Parathyroid adenoma (tissue), 2 donors: ENCODE data around the gene BEND6.

Source experiments
- H2AFZ ChIP-seq: fragments of 300-600 bp; sonication (generic); one replicate; pipeline ENCODE4 v1.7.0; 2017; ENCODE audit warnings: antibody characterized with exemption, mild to moderate bottlenecking
- H3K27ac ChIP-seq: fragments of 300-600 bp; sonication (generic); one replicate; pipeline ENCODE4 v1.7.0; 2017
- H3K27me3 ChIP-seq: fragments of 300-600 bp; sonication (generic); one replicate; pipeline ENCODE4 v1.7.0; 2017; ENCODE audit warnings: low read length; ENCODE audit not compliant: control insufficient read depth, insufficient read depth
- H3K36me3 ChIP-seq: fragments of 300-600 bp; sonication (generic); one replicate; pipeline ENCODE4 v1.7.0; 2017; ENCODE audit warnings: low read length; ENCODE audit not compliant: control insufficient read depth, insufficient read depth
- H3K4me1 ChIP-seq: fragments of 300-600 bp; sonication (generic); one replicate; pipeline ENCODE4 v1.7.0; 2017; ENCODE audit warnings: control low read depth
- H3K4me2 ChIP-seq: fragments of 300-600 bp; sonication (generic); one replicate; pipeline ENCODE4 v1.7.0; 2017; ENCODE audit warnings: low read length
- H3K4me3 ChIP-seq: fragments of 300-600 bp; sonication (generic); one replicate; pipeline ENCODE4 v1.7.0; 2017; ENCODE audit warnings: low read depth, low read length
- H3K79me2 ChIP-seq: fragments of 300-600 bp; sonication (generic); one replicate; pipeline ENCODE4 v1.7.0; 2017; ENCODE audit warnings: control low read depth
- H3K9ac ChIP-seq: fragments of 300-600 bp; sonication (generic); one replicate; pipeline ENCODE4 v1.7.0; 2017; ENCODE audit warnings: mild to moderate bottlenecking
- H3K9me3 ChIP-seq: fragments of 300-600 bp; sonication (generic); one replicate; pipeline ENCODE4 v1.7.0; 2017; ENCODE audit warnings: low read length; ENCODE audit not compliant: control insufficient read depth
- CTCF ChIP-seq: fragments of 300-600 bp; sonication (generic); IDR thresholded peaks from one replicate; pipeline ENCODE4 v1.7.0; 2017; ENCODE audit warnings: antibody characterized with exemption, mild to moderate bottlenecking
- donor health status: primary hyperparathyroidism.

The BEND6 gene

GRCh38 chr6:56963043-56963442 is 8.1 kb downstream of the BEND6 start:
- Histone ChIP-seq H3K4me3 (no peak overlapping the region), H2AFZ (no peak overlapping the region), H3K9me3 (no peaks in the 10 kb centered on the region), H3K27me3 (no peaks in the 10 kb centered on the region), H3K9ac (no peak overlapping the region), H3K4me2 (no peak overlapping the region), H3K4me1 (no peaks in the 10 kb centered on the region), H3K79me2 (no peaks in the 10 kb centered on the region), H3K36me3 (no peaks in the 10 kb centered on the region), H3K27ac (no peak overlapping the region)
- TF ChIP-seq CTCF: no peak

- no peak overlapping the region for H3K4me3 ChIP-seq
- no peaks in the 10 kb centered on the region for H3K4me1 ChIP-seq
- no peak overlapping the region for H3K9ac ChIP-seq
- no peaks in the 10 kb centered on the region for H3K79me2 ChIP-seq
- no peak overlapping the region for H3K27ac ChIP-seq
- no peaks in the 10 kb centered on the region for H3K36me3 ChIP-seq
- H3K4me2 ChIP-seq: no peak overlapping the region
- H2AFZ ChIP-seq: no peak overlapping the region
- H3K9me3 ChIP-seq: no peaks in the 10 kb centered on the region
- no peak for TF ChIP-seq CTCF
- no peaks in the 10 kb centered on the region for H3K27me3 ChIP-seq
Observed at GRCh38 chr6:56963793-56964192, 8.9 kb downstream of the BEND6 start.

GRCh38 chr6:56965126-56965525 is 10.2 kb downstream of the BEND6 start:
- no peaks in the 10 kb centered on the region for H3K79me2 ChIP-seq
- no peak overlapping the region for H3K9ac ChIP-seq
- H3K27me3 ChIP-seq: no peaks in the 10 kb centered on the region
- no peaks in the 10 kb centered on the region for H3K9me3 ChIP-seq
- no peaks in the 10 kb centered on the region for H3K4me1 ChIP-seq
- H3K36me3 ChIP-seq: no peaks in the 10 kb centered on the region
- H3K4me3 ChIP-seq: no peak overlapping the region
- no peak overlapping the region for H2AFZ ChIP-seq
- H3K4me2 ChIP-seq: no peak overlapping the region
- no peak for TF ChIP-seq CTCF
- no peak overlapping the region for H3K27ac ChIP-seq

- Histone ChIP-seq H3K4me2 (no peak overlapping the region), H3K27me3 (no peaks in the 10 kb centered on the region), H2AFZ (no peak overlapping the region), H3K79me2 (no peaks in the 10 kb centered on the region), H3K9ac (no peak overlapping the region), H3K36me3 (no peaks in the 10 kb centered on the region), H3K27ac (no peak overlapping the region), H3K4me1 (no peaks in the 10 kb centered on the region), H3K9me3 (no peaks in the 10 kb centered on the region), H3K4me3 (no peak overlapping the region)
- no peak for TF ChIP-seq CTCF
Observed at GRCh38 chr6:56970849-56971248, 15.9 kb downstream of the BEND6 start.

- Histone ChIP-seq H3K27ac (no peak overlapping the region), H3K9me3 (no peaks in the 10 kb centered on the region), H3K4me3 (no peak overlapping the region), H3K36me3 (no peaks in the 10 kb centered on the region), H3K79me2 (no peaks in the 10 kb centered on the region), H3K4me1 (no peaks in the 10 kb centered on the region), H2AFZ (no peak overlapping the region), H3K4me2 (no peak overlapping the region), H3K27me3 (no peaks in the 10 kb centered on the region), H3K9ac (no peak overlapping the region)
- no peak for TF ChIP-seq CTCF
Observed at GRCh38 chr6:56977192-56977591, 22.3 kb downstream of the BEND6 start.
